Right lobe of liver (tissue), 4 donors: Measurements from ENCODE around the gene MICU1.

Experiments used
- CTCF ChIP-seq, 4 donors: fragments of 200-600 bp in 3 of 4; fragments of 450-650 bp in 1 of 4; IDR thresholded peaks; one replicate each; pipeline versions ENCODE4 v1.5.1 to v1.8.0; 2016 to 2022; ENCODE audit warnings: antibody characterized with exemption in 4 of 4, mild to moderate bottlenecking in 2 of 4
- POLR2A ChIP-seq: fragments of 450-650 bp; IDR thresholded peaks from one replicate; pipeline ENCODE4 v1.6.1; 2017; ENCODE audit warnings: antibody characterized with exemption, mild to moderate bottlenecking
- donor health status: DM: no; HTN: no; CAD: no.
- donor health status: DM: no; HTN: no; CAD: no.
- donor health status: DM: no; HTN: yes; CAD: no.

GRCh38 chr10:72386916-72387586, 238.8 kb downstream of the MICU1 start:
- TF ChIP-seq POLR2A (no peak), CTCF (IDR thresholded peaks at IDR 0.05) (no peak)
